Ishikawa (cell line): ENCODE measurements around the gene CCDC138.

ENCODE experiments used
- CEBPB ChIP-seq: IDR thresholded peaks from 2 replicates; pipeline ENCODE4 v1.6.1; 2012
- CREB1 ChIP-seq: IDR thresholded peaks from 2 replicates; pipeline ENCODE4 v1.6.1; 2012; ENCODE audit warnings: low read depth
- EGR1 ChIP-seq: IDR thresholded peaks from 2 replicates; pipeline ENCODE4 v1.6.1; 2012
- EP300 ChIP-seq: IDR thresholded peaks from 2 replicates; pipeline ENCODE4 v1.6.1; 2012; ENCODE audit warnings: borderline replicate concordance
- FOXM1 ChIP-seq: IDR thresholded peaks from 2 replicates; pipeline ENCODE4 v1.6.1; 2012; ENCODE audit warnings: low read depth, borderline replicate concordance
- MAX ChIP-seq: IDR thresholded peaks from 2 replicates; pipeline ENCODE4 v1.6.1; 2012
- NFIC ChIP-seq: IDR thresholded peaks from 2 replicates; pipeline ENCODE4 v1.6.1; 2012
- RAD21 ChIP-seq: IDR thresholded peaks from 2 replicates; pipeline ENCODE4 v1.6.1; 2012; ENCODE audit warnings: low read depth
- REST ChIP-seq: IDR thresholded peaks from 2 replicates; pipeline ENCODE4 v1.6.1; 2012; ENCODE audit warnings: low read depth, mild to moderate bottlenecking
- TAF1 ChIP-seq: IDR thresholded peaks from 2 replicates; pipeline ENCODE4 v1.6.1; 2012; ENCODE audit warnings: low read depth, mild to moderate bottlenecking
- TCF12 ChIP-seq: IDR thresholded peaks from 2 replicates; pipeline ENCODE4 v1.6.1; 2012; ENCODE audit warnings: low read depth
- TEAD4 ChIP-seq: IDR thresholded peaks from 2 replicates; pipeline ENCODE4 v1.6.1; 2012
- USF1 ChIP-seq: IDR thresholded peaks from 2 replicates; pipeline ENCODE4 v1.6.1; 2012
- YY1 ChIP-seq: IDR thresholded peaks from 2 replicates; pipeline ENCODE4 v1.6.1; 2012; ENCODE audit warnings: low read depth
- ZBTB7A ChIP-seq: IDR thresholded peaks from 2 replicates; pipeline ENCODE4 v1.6.1; 2012; ENCODE audit warnings: low read depth

The CCDC138 gene

DNA sequence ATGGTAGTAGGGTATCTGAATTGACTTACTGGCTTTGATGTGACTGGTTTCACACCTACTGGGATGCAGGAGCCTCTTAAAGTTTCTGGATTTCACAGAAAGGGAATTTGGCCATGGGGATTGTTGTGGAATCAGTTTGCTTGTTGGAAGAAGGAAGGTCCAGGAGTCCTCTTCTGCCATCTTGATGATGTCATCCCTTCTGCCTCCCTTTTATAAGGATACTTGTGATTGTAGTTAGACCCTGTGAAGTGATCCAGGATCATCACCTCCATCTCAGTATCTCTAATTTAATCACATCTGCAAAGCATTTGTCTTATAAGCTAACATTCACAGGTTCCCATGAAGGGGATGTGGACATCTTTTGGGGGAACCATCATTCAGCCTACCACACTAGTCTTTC, 79.5 kb downstream of the CCDC138 start:
- no peak for TF ChIP-seq TCF12
- TF ChIP-seq NFIC = no peak
- no peak for TF ChIP-seq RAD21
- no peak for TF ChIP-seq TAF1

DNA sequence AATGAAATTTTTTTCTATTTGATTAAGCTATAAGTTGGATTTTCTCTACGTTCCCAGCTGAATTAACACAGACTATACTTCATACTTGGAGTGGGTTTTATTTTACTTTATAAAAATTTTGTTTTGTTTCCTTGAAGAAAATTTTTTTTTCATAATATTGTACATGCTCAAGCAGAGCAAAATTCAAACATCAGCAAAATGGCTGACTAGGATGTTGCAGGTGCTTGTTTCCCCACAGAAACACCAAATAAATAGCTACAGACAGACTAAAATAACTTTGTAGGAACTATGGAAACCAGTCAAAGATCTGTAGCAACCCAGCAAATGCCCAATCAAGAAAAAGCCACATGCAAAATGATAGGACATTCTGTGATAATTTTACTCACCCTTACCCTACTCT, 82.3 kb downstream of the CCDC138 start:
- TF ChIP-seq YY1 = no peak
- TF ChIP-seq TCF12 = no peak
- TF ChIP-seq CEBPB = no peak
- no peak for TF ChIP-seq TAF1
- no peak for TF ChIP-seq RAD21
- no peak for TF ChIP-seq USF1
- no peak for TF ChIP-seq NFIC
- no peak for TF ChIP-seq EGR1

DNA sequence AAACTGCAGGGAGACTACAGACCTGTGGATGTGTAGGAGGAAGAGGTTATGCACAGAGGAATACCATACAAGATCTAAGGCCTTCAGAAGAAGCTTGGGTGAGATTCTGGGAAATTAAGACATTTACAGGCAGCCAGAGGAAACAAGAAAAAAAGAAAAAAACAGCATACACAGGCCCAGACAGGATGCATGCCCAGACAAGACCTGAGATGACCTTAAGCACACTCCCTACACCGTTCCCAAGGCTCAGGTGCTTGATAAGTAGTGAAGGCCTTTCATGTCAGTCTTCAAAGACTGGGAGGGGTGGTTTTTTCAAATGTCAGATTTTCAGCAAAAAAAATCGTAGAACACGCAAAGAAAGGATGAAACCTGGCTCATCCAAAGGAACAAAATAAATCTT, 83.0 kb downstream of the CCDC138 start:
- TF ChIP-seq RAD21 (no peak), TEAD4 (no peak), EGR1 (no peak), REST (no peak), YY1 (no peak), NFIC (no peak), TAF1 (no peak), USF1 (no peak)

GRCh38 chr2:108870069-108870644, 83.6 kb downstream of the CCDC138 start:
- TF ChIP-seq YY1 (no peak), REST (no peak), ZBTB7A (no peak), TAF1 (no peak), TEAD4 (no peak), TCF12 (no peak), EP300 (no peak), EGR1 (no peak), NFIC (no peak), USF1 (no peak), CREB1 (no peak), MAX (no peak), FOXM1 (no peak), CEBPB (no peak), RAD21 (no peak)

DNA sequence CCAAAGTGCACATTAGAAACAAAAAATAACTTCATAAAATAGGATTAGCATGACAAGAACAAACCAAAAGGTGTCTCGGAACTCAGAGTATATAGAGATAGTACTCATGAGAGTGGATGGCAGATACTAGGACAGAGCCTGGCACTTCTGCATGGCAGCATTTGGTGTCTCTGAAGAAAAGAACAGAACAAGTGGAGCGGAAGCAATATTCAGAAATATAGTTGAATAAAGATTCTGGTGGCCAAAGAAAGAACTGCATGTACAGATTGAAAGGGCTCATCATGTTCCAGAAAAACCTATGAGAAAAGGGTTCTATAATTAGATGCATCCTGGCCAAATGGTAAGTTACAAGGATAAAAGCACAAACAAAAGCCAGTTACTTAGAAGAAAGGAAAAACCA, 90.9 kb downstream of the CCDC138 start:
- TF ChIP-seq RAD21 (no peak), MAX (no peak), NFIC (no peak), ZBTB7A (no peak), TEAD4 (no peak), CEBPB (no peak), REST (no peak), EGR1 (no peak)
